Motor neuron (in vitro differentiated cells): Measurements from ENCODE around the gene PTPRD. TPM values are rescaled to one million over a fixed set of nuclear protein-coding genes. Genes with fewer than 3 reads are reported as not detected.
"Not testable (repeated sequence)": the region's sequence is repeated elsewhere in the genome, so short reads cannot be mapped to it uniquely, and the experiment has no call there.

Experiments used
- ATAC-seq, 8 experiments: fragments of 200-7000 bp; cut with Tn5 transposase; replicated peaks in 6 of 8; 2 replicates each; pipeline ENCODE4 v1.8.0; 2021; ENCODE audit warnings: mild to moderate bottlenecking in 8 of 8, moderate library complexity in 8 of 8
- H3K27ac ChIP-seq, 2 donors: fragments of 250-450 bp; sonication (Bioruptor Pico); 2 replicates each; pipeline ENCODE4 v1.9.0; 2021; ENCODE audit warnings: antibody characterized with exemption in 2 of 2, mild to moderate bottlenecking in 2 of 2, moderate library complexity in 1 of 2
- H3K4me1 ChIP-seq, 2 donors: fragments of 250-450 bp; sonication (Bioruptor Pico); replicated peaks in 1 of 2; 2 replicates each; pipeline ENCODE4 v1.6.1; 2021; ENCODE audit warnings: antibody characterized with exemption in 2 of 2, mild to moderate bottlenecking in 2 of 2, moderate library complexity in 1 of 2
- H3K4me3 ChIP-seq, 5 donors: fragments of 250-450 bp; sonication (Bioruptor Pico); 2 replicates each; pipeline ENCODE4 v1.9.0; 2021; ENCODE audit warnings: antibody characterized with exemption in 5 of 5, mild to moderate bottlenecking in 5 of 5, moderate library complexity in 4 of 5
- WGBS, 10 experiments: fragments of 450-650 bp; shearing (Covaris generic); methylation state at CpG; one replicate each; pipeline ENCODE4 v1.0.0; 2022; 5-methylcytosine and 5-hydroxymethylcytosine counted together
- in situ Hi-C, 9 experiments: fragments of 400-800 bp; cut with MboI; loops; one replicate each; pipeline ENCODE4 v1.15.0; 2021; ENCODE audit warnings: low sequenced_read_pairs in 9 of 9, low pct_unique_long_range_greater_than_20kb in 2 of 9; ENCODE audit not compliant: unreplicated experiment in 9 of 9
- total RNA-seq, 8 experiments: library from RNA; unstranded; fragments of 300-600 nt; gene quantifications; 2 replicates each; pipeline versions ENCODE4 v1.2.3 to v1.2.4, GENCODE V29; 2022

PTPRD gene
- total RNA-seq, 8 experiments from 2014 or later, result 0.15 to 175 (median 72.8) TPM

DNA sequence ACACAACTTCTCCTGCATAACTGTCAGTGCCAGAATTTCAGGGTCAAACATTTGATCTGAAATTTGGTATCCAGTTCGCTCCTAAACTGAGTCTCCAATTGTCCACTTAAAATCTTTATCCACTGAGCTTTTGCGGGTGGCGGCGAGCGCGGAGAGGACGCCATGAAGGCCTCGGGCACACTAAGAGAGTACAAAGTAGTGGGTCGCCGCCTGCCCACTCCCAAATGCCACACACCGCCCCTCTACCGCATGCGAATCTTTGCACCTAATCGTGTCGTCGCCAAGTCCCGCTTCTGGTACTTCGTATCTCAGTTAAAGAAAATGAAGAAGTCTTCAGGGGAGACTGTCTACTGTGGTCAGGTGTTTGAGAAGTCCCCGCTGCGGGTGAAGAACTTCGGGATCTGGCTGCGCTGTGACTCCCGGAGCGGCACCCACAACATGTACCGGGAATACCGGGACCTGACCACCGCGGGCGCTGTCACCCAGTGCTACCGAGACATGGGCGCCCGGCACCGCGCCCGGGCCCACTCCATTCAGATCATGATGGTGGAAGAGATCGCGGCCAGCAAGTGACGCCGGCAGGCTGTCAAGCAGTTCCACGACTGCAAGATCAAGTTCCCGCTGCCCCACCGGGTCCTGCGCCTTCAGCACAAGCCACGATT lies 1899.5 kb downstream of the PTPRD start:
- no peak overlapping the region for H3K4me3 ChIP-seq
- in situ Hi-C loops, result no loop called here
- peaks cover 11 to 21% of the 10 kb centered on the region in 2 donors for H3K4me1 ChIP-seq
- WGBS, 10 experiments, result 67 to 100% (median 90%) methylated on average over 1 to 17 of the region's 44 CpGs; no CpG with 5 or more reads in 2 of the 10 experiments
- ATAC-seq, result no peak
- H3K27ac ChIP-seq, result no peak overlapping the region

- in situ Hi-C loops, result no loop called here
- H3K27ac ChIP-seq, result no peak overlapping the region
- peaks cover 9 to 22% of the 10 kb centered on the region in 2 donors for H3K4me1 ChIP-seq
- no peak overlapping the region for H3K4me3 ChIP-seq
- 0 to 95% (median 73%) methylated on average over 1 to 4 of the region's 4 CpGs; no CpG with 5 or more reads in 1 of the 10 experiments for WGBS, 10 experiments
- ATAC-seq, result peak in 5 of 8 experiments; percentile 44 to 81 (median 53)
These were observed 1903.1 kb downstream of the PTPRD start for GRCh38 chr9:8709731-8710130.

- Histone ChIP-seq H3K27ac (no peak overlapping the region), H3K4me1 (peaks cover 9 to 22% of the 10 kb centered on the region in 2 donors), H3K4me3 (no peak overlapping the region)
- in situ Hi-C loops, result no loop called here
- ATAC-seq, result peak in 5 of 8 experiments; percentile 31 to 79 (median 54)
- WGBS, 10 experiments, result 0 to 100% (median 55%) methylated on average over 1 of the region's 1 CpG; no CpG with 5 or more reads in 6 of the 10 experiments
These were observed 1904.1 kb downstream of the PTPRD start for GRCh38 chr9:8708728-8709127.

DNA sequence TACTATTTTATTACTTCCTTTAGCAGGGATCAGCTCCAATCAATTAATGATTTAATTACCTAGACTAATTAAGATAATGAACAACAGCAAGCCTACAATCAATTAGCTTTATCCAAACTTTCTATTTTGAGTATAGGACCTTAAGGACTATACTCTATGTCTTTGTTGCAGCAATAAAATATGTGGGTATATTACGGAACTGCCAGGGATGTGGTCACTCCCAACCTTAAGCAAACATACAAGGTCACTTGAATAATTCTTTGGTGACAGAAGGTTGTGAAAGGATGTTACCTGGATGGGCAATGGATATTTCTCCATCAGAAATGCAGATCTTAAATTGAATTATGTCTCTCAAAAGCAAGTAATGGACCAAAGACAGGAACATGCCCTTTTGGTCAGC lies 1905.8 kb downstream of the PTPRD start:
- no peak for ATAC-seq
- no peak overlapping the region for H3K4me3 ChIP-seq
- in situ Hi-C loops, result no loop called here
- WGBS, 10 experiments, result 9 to 100% (median 88%) methylated on average over 1 of the region's 1 CpG; no CpG with 5 or more reads in 4 of the 10 experiments
- peaks cover 9 to 19% of the 10 kb centered on the region in 2 donors for H3K4me1 ChIP-seq
- H3K27ac ChIP-seq, result no peak overlapping the region

- peak in 3 of 8 experiments; percentile 16 to 39 (median 35) for ATAC-seq
- H3K4me1 ChIP-seq, result peaks cover 9 to 14% of the 10 kb centered on the region in 2 donors
- WGBS, 10 experiments, result 17 to 100% (median 69%) methylated on average over 1 to 6 of the region's 6 CpGs
- H3K27ac ChIP-seq, result no peak overlapping the region
- in situ Hi-C loops, result no loop called here
- no peak overlapping the region for H3K4me3 ChIP-seq
These were observed 1906.3 kb downstream of the PTPRD start for GRCh38 chr9:8706531-8706930.

- 3 to 100% (median 78%) methylated on average over 1 to 4 of the region's 4 CpGs for WGBS, 10 experiments
- H3K4me1 ChIP-seq, result peaks cover 8 to 9% of the 10 kb centered on the region in 2 donors
- in situ Hi-C loops, result no loop called here
- no peak overlapping the region for H3K27ac ChIP-seq
- ATAC-seq, result no peak
- H3K4me3 ChIP-seq, result no peak overlapping the region
These were observed 1906.9 kb downstream of the PTPRD start for GRCh38 chr9:8705861-8706260.

DNA sequence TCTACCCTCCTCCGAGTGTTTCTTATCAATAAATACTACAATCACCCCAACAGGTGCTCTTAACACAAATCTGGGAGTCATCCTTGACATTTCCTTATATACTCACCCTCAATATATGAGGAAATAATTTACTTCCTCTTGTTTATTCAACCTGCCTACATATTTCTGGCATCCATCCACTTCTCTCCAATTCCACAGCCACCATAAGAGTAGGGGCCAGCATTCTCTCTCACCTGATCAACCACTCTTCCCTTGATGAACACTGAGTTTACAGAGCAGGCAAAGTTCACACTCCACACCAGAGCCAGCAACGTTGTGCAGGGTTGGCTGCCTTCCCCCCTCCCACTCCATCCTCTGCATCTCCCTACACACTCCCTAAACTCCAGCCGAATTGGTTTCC lies 1908.9 kb downstream of the PTPRD start:
- H3K27ac ChIP-seq, result no peak overlapping the region
- 0 to 100% (median 82%) methylated on average over 1 to 3 of the region's 3 CpGs; no CpG with 5 or more reads in 2 of the 10 experiments for WGBS, 10 experiments
- peaks cover 22 to 26% of the 10 kb centered on the region in 2 donors for H3K4me1 ChIP-seq
- in situ Hi-C loops, result no loop called here
- no peak overlapping the region for H3K4me3 ChIP-seq
- ATAC-seq, result no peak

DNA sequence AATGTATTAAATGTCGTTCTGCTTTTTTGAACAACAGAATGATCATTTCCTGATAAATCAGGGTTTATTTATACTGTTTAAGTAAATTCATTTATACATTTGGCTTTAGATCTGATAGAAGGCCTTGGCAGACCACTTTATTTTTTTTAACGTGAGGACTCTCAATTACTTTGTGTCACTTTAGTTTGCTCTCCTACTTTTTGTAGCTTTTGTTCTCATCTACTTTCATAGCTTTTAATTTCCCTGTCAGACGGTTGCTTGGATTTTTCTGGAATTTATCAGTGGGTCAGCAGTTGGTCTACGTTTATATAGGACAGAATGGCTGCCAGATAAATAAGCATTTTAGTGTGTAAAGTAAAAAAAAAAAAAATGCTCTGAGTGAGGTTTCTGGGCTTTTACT lies 1910.9 kb downstream of the PTPRD start:
- H3K4me1 ChIP-seq, result peaks cover 20 to 30% of the 10 kb centered on the region in 2 donors

DNA sequence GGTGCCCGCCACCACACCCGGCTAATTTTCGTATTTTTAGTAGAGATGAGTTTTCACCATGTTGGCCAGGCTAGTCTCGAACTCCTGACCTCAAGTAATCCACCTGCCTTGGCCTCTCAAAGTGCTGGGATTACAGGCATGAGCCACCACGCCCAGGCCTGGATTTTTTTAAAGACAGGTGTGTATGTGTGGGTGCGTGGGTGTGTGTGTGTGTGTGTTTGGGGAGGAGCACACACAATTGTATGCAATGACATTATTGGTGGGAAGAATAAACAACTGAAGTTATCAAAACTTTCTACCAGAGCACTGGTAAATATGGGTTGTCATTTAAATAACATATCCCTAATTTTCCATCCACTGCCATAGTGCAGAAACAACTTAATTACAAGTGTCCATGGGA lies 1915.2 kb downstream of the PTPRD start:
- not testable (repeated sequence) for ATAC-seq, H3K4me3 ChIP-seq, H3K27ac ChIP-seq
- WGBS, 10 experiments, result 0 to 100% (median 95%) methylated on average over 1 to 5 of the region's 6 CpGs
- in situ Hi-C loops, result loop anchor here in 1 of 9 experiments (25.0 kb wide), 1 partner anchor 110 kb away; no protein-coding TSS in a partner anchor
- H3K4me1 ChIP-seq, result peaks cover 14 to 24% of the 10 kb centered on the region in 2 donors

More for the DNA sequence above, 1910.9 kb downstream of the PTPRD start:
- in situ Hi-C loops, result no loop called here
- peak in 1 of 8 experiments; percentile 75 for ATAC-seq
- H3K27ac ChIP-seq, result no peak overlapping the region
- WGBS, 10 experiments, result 0 to 100% (median 71%) methylated on average over 2 to 4 of the region's 4 CpGs
- no peak overlapping the region for H3K4me3 ChIP-seq

DNA sequence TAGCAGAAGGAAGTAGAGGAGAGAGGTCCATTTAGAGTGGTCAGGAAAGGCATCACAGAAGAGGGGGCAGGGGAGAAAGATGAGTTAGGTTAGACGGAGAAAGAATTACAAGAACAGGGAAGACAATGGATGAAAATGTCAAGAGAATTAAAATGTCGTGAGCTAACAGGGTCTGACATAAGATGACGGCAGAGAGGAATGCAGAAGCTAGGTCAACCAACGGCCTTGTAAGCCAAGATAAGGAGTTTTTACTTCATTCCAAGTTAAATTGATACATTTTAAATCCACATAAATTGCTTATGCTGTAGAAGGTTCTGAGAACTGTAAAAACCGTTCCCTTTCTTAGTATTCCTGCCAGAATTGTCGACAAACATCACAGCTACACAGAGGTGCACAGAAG lies 1916.3 kb downstream of the PTPRD start:
- H3K4me3 ChIP-seq, result no peak overlapping the region
- H3K27ac ChIP-seq, result no peak overlapping the region
- 9 to 94% (median 81%) methylated on average over 2 to 6 of the region's 6 CpGs for WGBS, 10 experiments
- in situ Hi-C loops, result loop anchor here in 1 of 9 experiments (25.0 kb wide), 1 partner anchor 109 kb away; no protein-coding TSS in a partner anchor
- no peak for ATAC-seq
- H3K4me1 ChIP-seq, result peaks cover 14 to 24% of the 10 kb centered on the region in 2 donors

DNA sequence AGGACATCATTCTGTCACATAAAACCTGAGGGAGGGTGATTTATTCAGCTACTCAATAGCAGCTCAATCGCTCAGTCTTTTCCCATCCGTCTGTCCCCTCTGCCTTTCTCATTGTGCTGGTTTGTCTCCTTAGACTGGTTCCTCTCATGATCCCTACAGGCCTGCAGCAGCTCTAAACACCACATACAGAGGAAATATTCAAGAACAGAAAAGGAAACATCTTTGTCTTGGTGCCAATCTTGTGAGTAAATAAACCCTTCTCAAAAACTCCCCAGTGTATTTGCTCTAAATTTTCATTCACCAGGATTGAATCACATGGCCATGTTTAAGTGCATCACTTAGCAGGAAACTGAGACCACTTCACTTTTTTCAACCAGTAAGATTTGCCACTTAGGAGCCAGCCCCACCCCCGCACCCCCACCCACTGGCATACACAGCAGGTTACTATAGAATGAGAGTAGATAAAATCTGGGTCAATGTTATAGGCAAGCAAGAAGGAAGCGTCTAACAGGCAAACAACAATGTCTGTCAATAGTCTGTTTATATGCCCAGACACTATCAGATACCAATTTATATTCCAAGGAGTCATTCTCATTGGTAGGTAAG lies 1917.7 kb downstream of the PTPRD start:
- WGBS, 10 experiments, result 0 to 80% (median 39%) methylated on average over 1 to 3 of the region's 4 CpGs; no CpG with 5 or more reads in 2 of the 10 experiments
- Histone ChIP-seq H3K4me1 (peaks cover 13 to 18% of the 10 kb centered on the region in 2 donors), H3K27ac (no peak overlapping the region), H3K4me3 (no peak overlapping the region)
- peak in 2 of 8 experiments; percentile 40 to 44 for ATAC-seq
- in situ Hi-C loops, result loop anchor here in 1 of 9 experiments (25.0 kb wide), 1 partner anchor 108 kb away; no protein-coding TSS in a partner anchor

GRCh38 chr9:8693464-8693863 lies 1919.3 kb downstream of the PTPRD start:
- in situ Hi-C loops, result loop anchor here in 1 of 9 experiments (25.0 kb wide), 1 partner anchor 106 kb away; no protein-coding TSS in a partner anchor
- Histone ChIP-seq H3K4me1 (peaks cover 0 to 2% of the 10 kb centered on the region in 2 donors), H3K4me3 (no peak overlapping the region), H3K27ac (no peak overlapping the region)
- WGBS, 10 experiments, result 4 to 100% (median 73%) methylated on average over 2 to 6 of the region's 6 CpGs; no CpG with 5 or more reads in 1 of the 10 experiments
- ATAC-seq, result no peak

GRCh38 chr9:8686516-8686915 lies 1926.3 kb downstream of the PTPRD start:
- WGBS, 10 experiments, result 25 to 100% (median 88%) methylated on average over 1 to 2 of the region's 2 CpGs; no CpG with 5 or more reads in 2 of the 10 experiments
- no peak for ATAC-seq
- in situ Hi-C loops, result loop anchor here in 1 of 9 experiments (25.0 kb wide), 1 partner anchor 99 kb away; no protein-coding TSS in a partner anchor

More at GRCh38 chr9:8686516-8686915, 1926.3 kb downstream of the PTPRD start:
- no peak overlapping the region for H3K27ac ChIP-seq
- peaks cover 0 to 6% of the 10 kb centered on the region in 2 donors for H3K4me1 ChIP-seq
- H3K4me3 ChIP-seq, result no peak overlapping the region
